ENCODE results near the gene C4A. TPM values are rescaled to one million over a fixed set of nuclear protein-coding genes. Genes with fewer than 3 reads are reported as not detected.
"Not testable (repeated sequence)": the region's sequence is repeated elsewhere in the genome, so short reads cannot be mapped to it uniquely, and the experiment has no call there.

Gene C4A
- total RNA-seq, 1 donor from 2014 or later = 175 TPM

DNA sequence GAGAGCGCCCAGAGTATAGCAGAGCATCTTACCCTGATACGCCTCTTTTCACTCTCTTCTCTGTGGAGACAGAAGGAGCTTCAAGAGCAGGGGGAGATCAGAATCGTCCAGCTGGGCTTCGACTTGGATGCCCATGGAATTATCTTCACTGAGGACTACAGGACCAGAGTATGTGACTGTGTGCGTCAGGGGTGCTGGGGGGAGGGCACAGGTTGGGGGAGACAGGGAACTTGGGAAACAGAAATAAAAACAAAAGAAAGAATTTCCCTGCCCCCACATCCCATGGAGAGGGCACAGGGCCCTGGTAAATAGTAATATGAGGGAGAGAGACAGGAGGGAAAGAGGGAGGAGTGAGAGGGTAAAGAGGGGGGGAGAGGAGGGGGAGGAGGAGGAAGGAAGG is 3.0 kb upstream of the C4A start:
- H3K27me3 ChIP-seq (ENCODE audit: low read depth) = no peaks in the 10 kb centered on the region
- DNase-seq = no peak
- intact Hi-C loops (cut with DNase I) = no loop called here
- no peak for TF ChIP-seq CTCF (IDR thresholded peaks at IDR 0.05)
- H3K4me1 ChIP-seq = peaks cover 5% of the 10 kb centered on the region
- no peaks in the 10 kb centered on the region for H3K9me3 ChIP-seq
- no peak overlapping the region for H3K27ac ChIP-seq
- ATAC-seq = no peak
- no peak overlapping the region for H3K4me3 ChIP-seq
- H3K36me3 ChIP-seq = peaks cover 18% of the 10 kb centered on the region

DNA sequence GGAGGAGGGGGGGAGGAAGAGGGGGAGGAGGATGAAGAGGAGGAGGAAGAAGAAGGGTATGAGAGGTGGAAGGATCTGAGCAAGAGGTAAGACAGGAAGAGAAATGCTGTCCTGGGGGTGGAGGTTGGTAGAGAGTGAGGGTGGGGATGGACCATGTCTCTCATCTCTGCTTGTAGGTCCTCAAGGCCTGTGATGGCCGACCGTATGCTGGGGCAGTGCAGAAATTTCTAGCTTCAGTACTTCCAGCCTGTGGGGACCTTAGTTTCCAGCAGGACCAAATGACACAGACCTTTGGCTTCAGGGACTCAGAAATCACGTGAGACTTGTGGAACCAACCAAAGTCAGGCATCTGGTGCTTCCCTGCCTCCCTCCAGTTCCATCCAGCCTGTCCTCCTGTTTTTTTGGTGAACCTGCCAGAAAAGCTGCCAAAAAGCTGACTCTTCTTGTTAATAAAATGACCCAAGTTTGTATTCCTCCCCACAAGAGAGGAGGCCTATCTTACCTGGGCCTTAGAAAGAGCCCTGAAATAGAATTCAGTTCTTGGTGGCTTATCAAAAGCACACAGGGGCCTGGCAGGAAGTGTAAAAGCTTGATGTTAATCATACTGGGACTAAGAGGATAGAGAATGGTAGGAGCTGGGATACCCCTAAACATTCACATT is 2.5 kb upstream of the C4A start:
- no peaks in the 10 kb centered on the region for H3K9me3 ChIP-seq
- no peaks in the 10 kb centered on the region for H3K27me3 ChIP-seq (ENCODE audit: low read depth)
- ATAC-seq (no peak), DNase-seq (peak; percentile 20)
- intact Hi-C loops (cut with DNase I) = no loop called here
- no peak for TF ChIP-seq CTCF (IDR thresholded peaks at IDR 0.05)
- no peak overlapping the region for H3K4me3 ChIP-seq
- no peak overlapping the region for H3K27ac ChIP-seq
- peaks cover 16% of the 10 kb centered on the region for H3K36me3 ChIP-seq
- H3K4me1 ChIP-seq = peaks cover under 1% of the 10 kb centered on the region

DNA sequence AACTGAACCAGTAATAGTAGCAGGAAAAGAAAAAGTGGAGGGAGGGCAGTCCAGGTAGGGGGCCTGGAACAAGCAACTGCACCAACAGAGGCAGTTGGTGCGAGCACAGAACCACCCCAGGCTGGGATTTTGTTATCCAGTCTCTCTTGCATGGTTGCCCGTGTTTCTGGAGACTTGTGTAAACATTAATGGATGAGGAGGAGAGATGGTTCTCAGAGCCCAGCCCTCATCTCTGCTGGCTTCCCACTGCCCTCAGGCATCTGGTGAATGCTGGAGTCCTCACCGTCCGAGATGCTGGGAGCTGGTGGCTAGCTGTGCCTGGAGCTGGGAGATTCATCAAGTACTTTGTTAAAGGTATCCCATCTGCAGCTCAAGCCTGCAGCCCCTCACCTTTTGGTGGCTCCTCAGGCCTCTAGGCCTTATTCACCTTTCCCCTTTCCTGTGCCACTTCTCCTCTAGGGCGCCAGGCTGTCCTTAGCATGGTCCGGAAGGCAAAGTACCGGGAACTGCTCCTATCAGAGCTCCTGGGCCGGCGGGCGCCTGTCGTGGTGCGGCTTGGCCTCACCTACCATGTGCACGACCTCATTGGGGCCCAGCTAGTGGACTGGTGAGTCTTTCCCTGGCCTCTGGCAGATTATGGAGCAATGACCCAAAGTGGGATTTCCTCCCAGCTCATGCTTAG is 1.5 kb upstream of the C4A start:
- H3K27me3 ChIP-seq (ENCODE audit: low read depth); H3K4me3 ChIP-seq; H3K4me1 ChIP-seq; H3K27ac ChIP-seq; DNase-seq; H3K9me3 ChIP-seq; ATAC-seq; intact Hi-C loops (cut with DNase I): not testable (repeated sequence)
- peaks cover 12% of the 10 kb centered on the region for H3K36me3 ChIP-seq

- intact Hi-C loops (cut with DNase I); H3K4me1 ChIP-seq; H3K4me3 ChIP-seq; H3K27me3 ChIP-seq (ENCODE audit: low read depth); H3K27ac ChIP-seq; H3K9me3 ChIP-seq; DNase-seq: not testable (repeated sequence)
- ATAC-seq = peak; percentile 28
- peaks cover 12% of the 10 kb centered on the region for H3K36me3 ChIP-seq
Measured at GRCh38 chr6:31980998-31981397, 859 bp upstream of the C4A start.

GRCh38 chr6:31989363-31989762 is 7.5 kb downstream of the C4A start:
- H3K4me1 ChIP-seq; H3K9me3 ChIP-seq; H3K27ac ChIP-seq; DNase-seq; ATAC-seq; H3K27me3 ChIP-seq (ENCODE audit: low read depth); intact Hi-C loops (cut with DNase I); H3K4me3 ChIP-seq; H3K36me3 ChIP-seq: not testable (repeated sequence)

DNA sequence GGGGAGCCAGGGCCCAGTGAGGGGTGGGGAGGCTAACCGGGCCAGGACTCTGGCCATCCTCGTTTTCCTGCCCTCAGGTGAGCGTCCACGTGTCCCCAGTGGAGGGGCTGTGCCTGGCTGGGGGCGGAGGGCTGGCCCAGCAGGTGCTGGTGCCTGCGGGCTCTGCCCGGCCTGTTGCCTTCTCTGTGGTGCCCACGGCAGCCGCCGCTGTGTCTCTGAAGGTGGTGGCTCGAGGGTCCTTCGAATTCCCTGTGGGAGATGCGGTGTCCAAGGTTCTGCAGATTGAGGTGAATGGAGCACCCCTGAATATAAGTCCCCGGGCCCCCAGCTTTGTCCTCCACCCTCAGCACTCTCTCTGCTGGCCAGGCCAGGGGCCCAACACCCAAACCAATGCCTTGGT is 12.6 kb downstream of the C4A start:
- H3K4me1 ChIP-seq; H3K27me3 ChIP-seq (ENCODE audit: low read depth); H3K9me3 ChIP-seq; H3K27ac ChIP-seq; intact Hi-C loops (cut with DNase I); H3K4me3 ChIP-seq; H3K36me3 ChIP-seq: not testable (repeated sequence)
- ATAC-seq (peak in 1 of 2 donors; percentile 3), DNase-seq (peak; percentile 10)

GRCh38 chr6:31996385-31996784 is 14.5 kb downstream of the C4A start:
- intact Hi-C loops (cut with DNase I); ATAC-seq: not testable (repeated sequence)
- peak; percentile 18 for DNase-seq

DNA sequence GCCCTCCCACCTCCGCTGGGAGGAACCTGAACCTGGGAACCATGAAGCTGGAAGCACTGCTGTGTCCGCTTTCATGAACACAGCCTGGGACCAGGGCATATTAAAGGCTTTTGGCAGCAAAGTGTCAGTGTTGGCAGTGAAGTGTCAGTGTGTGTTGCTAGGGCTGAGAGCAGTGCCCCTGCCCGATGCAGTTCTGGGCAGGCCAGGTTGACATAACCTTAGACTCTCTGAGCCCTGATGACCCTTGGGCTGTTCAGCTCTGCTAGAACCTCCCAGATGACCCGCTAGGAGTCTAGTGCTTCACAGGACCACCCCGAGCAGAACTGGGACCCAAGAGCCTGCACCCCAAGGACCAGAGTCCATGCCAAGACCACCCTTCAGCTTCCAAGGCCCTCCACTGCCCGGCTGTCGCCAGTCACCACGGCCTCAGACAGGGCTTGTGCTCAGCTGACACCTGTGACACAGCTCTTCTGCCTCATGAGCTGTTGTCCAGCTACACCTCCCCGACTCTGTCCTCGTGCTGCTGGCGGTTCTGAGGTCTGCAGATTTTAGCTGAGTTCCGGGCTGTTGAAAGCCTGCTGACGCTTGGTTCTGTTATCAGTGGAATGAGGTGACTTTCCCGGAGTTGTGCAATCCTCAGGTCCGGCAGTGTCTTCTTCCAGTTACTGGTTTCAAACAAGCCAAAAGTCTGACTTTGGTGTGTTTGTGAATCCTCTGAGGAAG is 20.9 kb downstream of the C4A start:
- not testable (repeated sequence) for H3K27me3 ChIP-seq (ENCODE audit: low read depth); H3K36me3 ChIP-seq
- ATAC-seq = peak; percentile 11 to 16

More at GRCh38 chr6:31996385-31996784, 14.5 kb downstream of the C4A start:
- H3K27ac ChIP-seq; H3K27me3 ChIP-seq (ENCODE audit: low read depth); H3K9me3 ChIP-seq; H3K4me1 ChIP-seq; H3K4me3 ChIP-seq; H3K36me3 ChIP-seq: not testable (repeated sequence)

DNA sequence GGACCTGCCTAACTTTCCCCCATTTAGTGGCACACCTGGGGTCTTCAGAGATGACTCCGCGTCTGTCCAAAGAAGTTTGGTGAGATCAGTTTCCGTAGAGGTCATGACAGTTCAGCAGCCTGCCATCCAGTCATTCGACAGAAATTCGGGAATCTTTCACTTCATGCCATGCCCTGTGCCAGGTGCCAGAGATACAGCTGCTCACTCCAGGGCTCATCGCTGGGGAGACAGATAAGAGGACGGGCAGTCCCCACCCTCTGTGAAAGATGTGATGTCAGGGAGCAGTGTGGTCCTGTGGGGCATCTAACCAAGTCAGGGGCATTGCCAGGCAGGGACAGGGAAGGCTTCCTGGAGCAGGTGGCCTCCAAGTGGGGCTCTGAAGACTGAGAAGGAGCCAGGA is 21.4 kb downstream of the C4A start:
- H3K27me3 ChIP-seq (ENCODE audit: low read depth); H3K4me3 ChIP-seq; DNase-seq; intact Hi-C loops (cut with DNase I); H3K4me1 ChIP-seq; H3K9me3 ChIP-seq; H3K27ac ChIP-seq; ATAC-seq; H3K36me3 ChIP-seq: not testable (repeated sequence)

More for the DNA sequence above, 20.9 kb downstream of the C4A start:
- DNase-seq; H3K27ac ChIP-seq; H3K9me3 ChIP-seq; H3K4me3 ChIP-seq; intact Hi-C loops (cut with DNase I); H3K4me1 ChIP-seq: not testable (repeated sequence)

DNA sequence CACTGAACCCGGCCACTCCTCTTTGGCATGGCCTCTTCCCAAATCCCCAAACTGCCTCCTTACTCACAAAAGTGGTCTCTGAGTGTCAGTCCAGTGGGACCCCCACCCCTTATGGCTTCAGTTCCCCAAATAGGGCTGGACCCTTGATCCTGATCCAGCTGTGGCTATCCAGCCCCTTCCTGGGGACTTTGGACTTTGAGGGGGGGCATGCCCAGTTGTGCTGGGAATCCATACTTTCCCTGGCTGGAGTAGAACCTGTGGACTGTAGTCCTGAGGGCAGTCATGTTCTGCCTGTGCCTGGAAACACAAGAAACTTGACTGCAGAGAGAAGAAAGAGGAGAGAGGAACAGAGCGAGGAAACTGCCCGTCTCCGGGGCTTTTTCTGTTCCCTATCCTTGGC is 22.5 kb downstream of the C4A start:
- ATAC-seq; H3K9me3 ChIP-seq; intact Hi-C loops (cut with DNase I); H3K4me3 ChIP-seq; H3K27me3 ChIP-seq (ENCODE audit: low read depth); H3K27ac ChIP-seq; H3K36me3 ChIP-seq; H3K4me1 ChIP-seq: not testable (repeated sequence)
- peak; percentile 3 for DNase-seq

DNA sequence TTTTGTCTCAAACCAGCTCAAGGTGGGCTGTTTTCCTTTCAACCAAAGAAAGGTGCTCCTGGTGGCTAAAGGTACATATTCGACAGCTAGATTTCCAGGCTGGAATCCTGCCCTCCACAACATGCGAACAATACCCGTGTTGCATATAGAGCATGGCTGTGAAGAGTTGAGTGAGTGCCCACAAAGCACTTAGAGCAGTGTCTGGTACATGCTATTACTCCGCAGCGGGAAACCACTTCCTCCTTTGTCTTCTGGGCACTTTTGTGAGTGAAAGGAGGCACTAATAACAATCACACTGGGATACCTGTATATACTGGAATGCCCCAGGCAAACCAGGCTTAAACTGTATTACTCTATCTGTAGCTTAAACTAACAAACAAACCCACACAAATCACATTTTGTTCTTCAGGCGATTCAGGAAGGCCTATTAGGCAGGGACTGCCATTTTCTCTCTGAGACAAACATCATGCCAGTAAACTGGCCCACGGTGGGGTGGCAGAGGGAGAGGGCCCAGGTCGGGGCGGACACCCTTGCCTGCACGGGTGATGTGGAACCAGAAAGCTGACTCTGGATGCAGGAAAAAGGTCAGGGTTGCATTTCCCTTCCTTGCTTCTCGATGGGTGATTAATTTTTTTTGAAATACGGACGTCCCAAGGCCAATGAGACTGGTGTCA is 23.1 kb downstream of the C4A start:
- H3K4me1 ChIP-seq; H3K9me3 ChIP-seq; DNase-seq; H3K4me3 ChIP-seq; H3K27ac ChIP-seq; H3K27me3 ChIP-seq (ENCODE audit: low read depth); intact Hi-C loops (cut with DNase I); H3K36me3 ChIP-seq: not testable (repeated sequence)
- ATAC-seq = peak; percentile 51 to 57
